Activated T-cell treated with anti-CD3 and anti-CD28 coated beads, Interleukin-2, amount 50 U/mL, for 4 hours (primary cell): Measurements from ENCODE around the gene PDE11A. TPM values are rescaled to one million over a fixed set of nuclear protein-coding genes. Genes with fewer than 3 reads are reported as not detected.

Source experiments
- ATAC-seq, 2 donors: fragments of 200-7000 bp; cut with Tn5 transposase; one replicate each; pipeline ENCODE4 v1.10.0; 2021
- DNase-seq: peaks from one replicate; pipeline ENCODE4 v3.0.0-alpha.2; 2020
- H3K27me3 Mint-ChIP-seq: one replicate; pipeline ENCODE4 v1.8.0; 2021; ENCODE audit warnings: low read depth, mixed read lengths
- H3K36me3 Mint-ChIP-seq: one replicate; pipeline ENCODE4 v1.8.0; 2022; ENCODE audit warnings: mixed read lengths; ENCODE audit not compliant: insufficient read depth
- H3K4me1 Mint-ChIP-seq: one replicate; pipeline ENCODE4 v1.8.0; 2021; ENCODE audit warnings: low read depth, mixed read lengths
- H3K4me3 Mint-ChIP-seq: one replicate; pipeline ENCODE4 v1.8.0; 2021; ENCODE audit warnings: mild to moderate bottlenecking, moderate library complexity, mixed read lengths
- H3K9me3 Mint-ChIP-seq: one replicate; pipeline ENCODE4 v1.8.0; 2021; ENCODE audit warnings: mixed read lengths
- total RNA-seq, 3 donors: library from RNA; stranded (reverse); gene quantifications; one replicate each; pipeline ENCODE4 v1.2.1, GENCODE V29; 2021

The PDE11A gene
- total RNA-seq, 3 donors from 2014 or later = not detected

GRCh38 chr2:177735318-177735803, 337.2 kb downstream of the PDE11A start:
- Mint-ChIP-seq H3K4me1 (no peaks in the 10 kb centered on the region), H3K36me3 (no peaks in the 10 kb centered on the region), H3K4me3 (no peak overlapping the region), H3K9me3 (no peaks in the 10 kb centered on the region), H3K27me3 (peaks cover 29% of the 10 kb centered on the region)
- no peak for ATAC-seq
- DNase-seq = no peak

- no peaks in the 10 kb centered on the region for H3K4me1 Mint-ChIP-seq
- H3K4me3 Mint-ChIP-seq = no peak overlapping the region
- DNase-seq (no peak), ATAC-seq (no peak)
- peaks cover 33% of the 10 kb centered on the region for H3K27me3 Mint-ChIP-seq
- no peaks in the 10 kb centered on the region for H3K9me3 Mint-ChIP-seq
- no peaks in the 10 kb centered on the region for H3K36me3 Mint-ChIP-seq
Observed at GRCh38 chr2:177733322-177733855, 339.2 kb downstream of the PDE11A start.

DNA sequence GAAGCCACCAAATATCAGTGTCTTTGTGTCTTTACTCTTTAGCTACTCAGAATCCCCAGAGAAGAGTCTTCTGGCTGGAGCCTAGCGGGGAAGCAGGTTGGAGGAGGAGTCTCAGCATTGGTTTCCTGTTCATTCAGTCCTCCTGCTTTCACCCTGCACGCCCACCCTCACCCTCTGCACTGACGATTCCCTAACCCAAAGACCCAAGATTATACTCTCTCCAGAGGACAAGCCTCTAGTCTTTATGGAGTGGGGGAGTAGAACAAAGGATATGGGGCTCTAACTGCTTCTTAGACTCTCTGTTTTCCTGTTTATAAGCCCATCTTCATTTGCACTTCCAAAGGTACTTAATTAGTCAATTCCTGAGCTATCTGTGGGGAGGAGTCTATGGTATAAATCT, 341.2 kb downstream of the PDE11A start:
- H3K4me1 Mint-ChIP-seq = no peaks in the 10 kb centered on the region
- H3K9me3 Mint-ChIP-seq = no peaks in the 10 kb centered on the region
- no peak overlapping the region for H3K4me3 Mint-ChIP-seq
- DNase-seq (no peak), ATAC-seq (no peak)
- H3K27me3 Mint-ChIP-seq = peaks cover 45% of the 10 kb centered on the region
- H3K36me3 Mint-ChIP-seq = no peaks in the 10 kb centered on the region

DNA sequence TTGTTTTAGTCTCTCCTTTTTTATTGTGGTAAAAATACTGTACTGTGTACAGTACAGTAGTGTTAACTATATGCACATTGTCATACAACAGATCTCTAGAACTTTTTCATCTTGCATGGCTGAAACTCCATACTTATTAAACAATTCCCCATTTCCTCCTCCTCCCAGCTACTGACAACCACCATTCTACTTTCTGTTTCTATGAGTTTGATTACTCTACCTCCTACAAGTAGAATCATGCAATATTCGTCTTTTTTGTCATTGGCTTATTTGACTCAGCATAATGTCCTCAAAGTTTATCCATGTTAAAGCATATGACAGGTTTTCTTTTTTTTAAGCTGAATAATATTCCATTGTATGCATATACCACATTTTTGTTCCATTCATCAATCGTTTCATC, 341.8 kb downstream of the PDE11A start:
- no peaks in the 10 kb centered on the region for H3K36me3 Mint-ChIP-seq
- DNase-seq (no peak), ATAC-seq (no peak)
- peaks cover 47% of the 10 kb centered on the region for H3K27me3 Mint-ChIP-seq
- no peak overlapping the region for H3K4me3 Mint-ChIP-seq
- H3K4me1 Mint-ChIP-seq = no peaks in the 10 kb centered on the region
- H3K9me3 Mint-ChIP-seq = no peaks in the 10 kb centered on the region

DNA sequence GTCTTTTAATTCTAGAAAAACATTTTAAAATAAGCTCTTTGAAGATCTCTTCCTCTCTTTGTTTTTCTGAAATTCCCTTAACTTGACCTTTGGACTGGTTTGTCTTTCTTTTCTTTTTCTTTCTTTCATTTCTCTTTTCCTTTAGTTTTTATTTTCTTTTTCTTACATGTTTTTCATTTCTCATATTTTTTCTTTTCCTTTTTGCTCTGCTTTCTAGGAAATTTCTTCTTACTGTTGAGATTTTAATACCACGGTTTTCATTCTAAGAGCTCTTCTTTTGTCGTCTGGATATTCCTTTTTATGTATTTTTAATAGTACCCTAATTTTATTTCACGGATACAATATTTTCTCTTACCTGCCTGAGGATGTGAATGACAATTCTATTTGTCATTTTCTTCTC, 342.2 kb downstream of the PDE11A start:
- ATAC-seq = no peak
- H3K9me3 Mint-ChIP-seq = no peaks in the 10 kb centered on the region
- H3K36me3 Mint-ChIP-seq = no peaks in the 10 kb centered on the region
- DNase-seq = no peak
- H3K27me3 Mint-ChIP-seq = peaks cover 44% of the 10 kb centered on the region
- no peak overlapping the region for H3K4me3 Mint-ChIP-seq
- H3K4me1 Mint-ChIP-seq = no peaks in the 10 kb centered on the region

DNA sequence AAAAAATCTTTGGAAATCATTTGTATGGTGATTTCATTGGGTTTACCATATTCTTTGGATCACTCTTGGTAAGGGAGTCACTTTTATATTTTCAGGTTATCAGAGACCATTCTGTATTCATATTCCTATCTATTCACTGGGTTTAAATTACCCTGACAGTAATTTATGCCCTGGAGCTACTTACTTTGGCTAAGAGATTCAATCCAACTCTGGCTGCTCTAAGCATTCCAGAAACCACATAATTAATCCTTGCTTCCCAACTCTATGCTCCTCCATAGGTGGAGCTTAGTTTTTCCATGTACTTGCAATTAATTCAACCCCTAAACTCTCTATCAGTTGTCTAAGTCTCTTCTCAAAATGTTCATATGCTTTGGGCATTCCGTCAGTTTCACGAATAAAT, 343.7 kb downstream of the PDE11A start:
- no peaks in the 10 kb centered on the region for H3K4me1 Mint-ChIP-seq
- ATAC-seq = no peak
- peaks cover 41% of the 10 kb centered on the region for H3K27me3 Mint-ChIP-seq
- no peaks in the 10 kb centered on the region for H3K36me3 Mint-ChIP-seq
- no peaks in the 10 kb centered on the region for H3K9me3 Mint-ChIP-seq
- DNase-seq = no peak
- no peak overlapping the region for H3K4me3 Mint-ChIP-seq

DNA sequence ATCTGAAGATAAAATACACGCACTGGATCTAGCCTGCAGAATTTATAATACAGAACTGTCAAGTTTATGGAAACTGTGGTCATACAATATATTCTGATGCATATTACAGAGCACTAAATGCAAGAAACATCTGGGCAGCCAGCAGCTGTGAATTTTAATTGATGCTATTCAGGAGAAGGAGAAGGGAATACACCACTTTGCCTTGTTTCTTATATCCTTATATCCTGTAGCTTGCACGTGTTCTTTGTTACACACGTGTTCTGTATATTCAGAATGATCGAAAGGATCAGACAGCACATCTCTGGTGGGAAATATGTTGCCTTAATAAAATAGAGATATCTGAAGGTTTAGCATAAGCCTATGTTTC, 344.2 kb downstream of the PDE11A start:
- Mint-ChIP-seq H3K36me3 (no peaks in the 10 kb centered on the region), H3K9me3 (no peaks in the 10 kb centered on the region), H3K4me1 (no peaks in the 10 kb centered on the region), H3K4me3 (no peak overlapping the region), H3K27me3 (peaks cover 40% of the 10 kb centered on the region)
- ATAC-seq (no peak), DNase-seq (no peak)

DNA sequence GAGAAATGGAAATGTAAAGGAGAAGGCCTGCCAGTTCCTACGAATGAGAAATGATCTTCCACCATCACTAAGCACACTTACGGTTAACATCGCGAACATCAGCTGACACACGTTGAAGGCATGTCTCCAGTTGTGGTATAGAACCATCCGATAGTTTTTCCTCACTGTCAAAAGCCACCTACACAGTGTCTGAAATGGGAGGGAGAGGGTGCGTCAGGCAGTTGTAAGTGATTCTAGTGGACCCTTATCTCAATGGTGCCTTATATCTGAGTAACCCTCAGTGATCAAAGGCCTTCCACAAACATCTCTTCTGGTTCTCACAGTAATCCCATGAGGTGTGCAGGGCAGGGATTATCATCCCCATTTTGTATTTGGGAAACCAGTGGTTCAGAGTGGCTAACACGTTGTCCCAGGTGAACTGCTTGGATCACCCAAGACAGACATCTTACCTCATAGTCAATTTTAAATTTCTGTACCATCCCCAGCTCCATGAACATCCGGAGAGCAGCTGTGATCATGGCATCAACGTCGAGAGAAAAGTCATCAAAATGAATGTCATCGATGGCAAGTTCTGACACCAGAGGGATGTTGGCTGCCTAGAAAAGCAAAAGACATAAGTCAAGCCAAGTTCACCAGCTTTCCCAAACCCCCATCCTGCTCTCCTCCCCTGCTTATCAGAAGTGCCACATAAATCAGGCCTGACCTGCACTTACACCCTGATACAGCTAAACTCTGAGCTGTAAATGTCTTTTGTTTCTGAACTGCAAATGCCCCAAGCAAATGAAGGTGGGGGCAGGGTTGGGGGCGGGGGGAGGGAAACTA, 344.8 kb downstream of the PDE11A start:
- Mint-ChIP-seq H3K9me3 (no peaks in the 10 kb centered on the region), H3K4me1 (no peaks in the 10 kb centered on the region), H3K27me3 (peaks cover 40% of the 10 kb centered on the region), H3K4me3 (no peak overlapping the region), H3K36me3 (no peaks in the 10 kb centered on the region)
- ATAC-seq (no peak), DNase-seq (no peak)

- no peak overlapping the region for H3K4me3 Mint-ChIP-seq
- H3K27me3 Mint-ChIP-seq = peaks cover 37% of the 10 kb centered on the region
- H3K36me3 Mint-ChIP-seq = no peaks in the 10 kb centered on the region
- no peak for DNase-seq
- H3K4me1 Mint-ChIP-seq = no peaks in the 10 kb centered on the region
- ATAC-seq = no peak
- no peaks in the 10 kb centered on the region for H3K9me3 Mint-ChIP-seq
Observed at GRCh38 chr2:177726931-177727348, 345.6 kb downstream of the PDE11A start.

- H3K4me3 Mint-ChIP-seq = no peak overlapping the region
- DNase-seq = peak; percentile 15
- ATAC-seq = peak in 1 of 2 donors; percentile 35
- H3K27me3 Mint-ChIP-seq = peaks cover 25% of the 10 kb centered on the region
- H3K9me3 Mint-ChIP-seq = no peaks in the 10 kb centered on the region
- H3K4me1 Mint-ChIP-seq = no peaks in the 10 kb centered on the region
- H3K36me3 Mint-ChIP-seq = no peaks in the 10 kb centered on the region
Observed at GRCh38 chr2:177724398-177725287, 347.9 kb downstream of the PDE11A start.

DNA sequence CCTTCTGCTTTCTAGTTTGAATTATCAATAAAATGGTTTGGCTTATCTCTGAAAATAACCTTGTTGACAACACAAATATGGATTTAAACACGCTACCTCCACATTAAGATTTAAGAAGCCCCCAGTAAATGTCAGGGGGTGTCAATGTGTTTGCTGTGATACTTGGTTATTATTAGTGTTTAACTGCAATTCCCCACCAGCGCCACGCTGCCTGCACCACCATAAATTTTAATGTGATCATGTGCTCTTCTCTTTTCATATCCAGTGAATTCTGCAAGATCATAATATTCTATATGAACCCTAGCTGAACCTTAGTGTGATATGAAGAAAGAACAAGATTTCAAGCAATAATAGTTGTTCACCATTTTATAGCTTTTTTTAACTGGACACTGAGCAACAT, 349.3 kb downstream of the PDE11A start:
- ATAC-seq (no peak), DNase-seq (no peak)
- H3K27me3 Mint-ChIP-seq = peaks cover 20% of the 10 kb centered on the region
- H3K4me3 Mint-ChIP-seq = no peak overlapping the region
- H3K9me3 Mint-ChIP-seq = no peaks in the 10 kb centered on the region
- no peaks in the 10 kb centered on the region for H3K4me1 Mint-ChIP-seq
- no peaks in the 10 kb centered on the region for H3K36me3 Mint-ChIP-seq

- Mint-ChIP-seq H3K9me3 (no peaks in the 10 kb centered on the region), H3K27me3 (peaks cover 12% of the 10 kb centered on the region), H3K4me3 (no peak overlapping the region), H3K4me1 (no peaks in the 10 kb centered on the region), H3K36me3 (no peaks in the 10 kb centered on the region)
- DNase-seq (no peak), ATAC-seq (no peak)
Observed at GRCh38 chr2:177721818-177722567, 350.6 kb downstream of the PDE11A start.

DNA sequence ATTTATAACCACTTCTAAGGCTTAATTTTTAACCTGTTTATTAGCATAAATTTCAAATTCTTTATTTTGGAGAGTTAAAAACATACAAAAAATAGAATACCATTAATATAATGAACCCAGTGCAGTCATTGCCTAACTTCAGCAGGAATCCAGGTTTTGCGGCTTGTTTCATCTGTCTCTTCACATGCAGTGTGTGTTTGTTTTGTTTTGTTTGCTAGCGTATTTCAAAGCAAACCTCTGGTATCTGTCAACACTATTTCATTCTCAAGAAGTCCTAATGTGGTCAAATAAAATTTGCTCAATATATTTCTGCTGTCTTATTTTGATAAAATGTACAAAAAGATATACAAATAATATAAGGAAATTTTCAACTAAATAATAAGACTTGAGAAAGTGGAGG, 351.5 kb downstream of the PDE11A start:
- ATAC-seq (no peak), DNase-seq (no peak)
- Mint-ChIP-seq H3K4me1 (no peaks in the 10 kb centered on the region), H3K36me3 (no peaks in the 10 kb centered on the region), H3K4me3 (no peak overlapping the region), H3K9me3 (no peaks in the 10 kb centered on the region), H3K27me3 (peaks cover 7% of the 10 kb centered on the region)
